Measurements from ENCODE around the gene ZNF98. TPM values are rescaled to one million over a fixed set of nuclear protein-coding genes. Genes with fewer than 3 reads are reported as not detected.

Gene ZNF98
- 1 to 10 TPM in 1 of 2 donors, under 1 TPM in 1; 0.24 to 1.6 TPM for total RNA-seq

DNA sequence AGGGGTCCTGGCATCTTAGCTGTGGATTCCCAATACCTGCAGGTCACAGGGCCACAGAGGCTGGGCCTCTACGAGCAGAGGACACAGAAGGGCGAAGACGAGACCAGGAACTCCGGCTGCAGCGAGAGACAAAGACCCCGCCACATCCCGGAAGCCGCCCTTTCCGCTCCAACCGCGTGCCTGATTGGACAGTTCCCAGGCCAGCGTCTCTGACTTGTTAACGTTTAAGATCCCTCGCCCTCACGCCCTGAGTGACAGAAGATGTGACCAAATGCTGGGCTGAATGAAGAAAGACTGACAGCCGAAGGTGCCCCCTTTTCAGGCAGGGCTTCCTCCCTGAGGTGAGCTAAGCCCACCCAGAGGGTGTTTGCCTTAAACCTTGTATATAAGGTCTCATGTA lies at the start of gene ZNF98:
TSS of gene ZNF98 (minus strand) at position 136 of the 400 bp plus-strand sequence. CDS start at position 14, 122 bp downstream.
- Histone ChIP-seq H3K27ac (no peak within 1 kb of the TSS), H3K27me3 (no peaks in the 10 kb centered on the region), H3K9me3 (peaks cover 0 to 4% of the 10 kb centered on the region in 2 donors), H3K4me1 (no peaks in the 10 kb centered on the region), H3K36me3 (no peaks in the 10 kb centered on the region), H3K4me3 (peak within 1 kb of the TSS; percentile 32 to 49)
- DNase-seq (ENCODE audit: low spot score), result peak; percentile 77
- TF ChIP-seq CTCF (IDR thresholded peaks at IDR 0.05), result no peak

DNA sequence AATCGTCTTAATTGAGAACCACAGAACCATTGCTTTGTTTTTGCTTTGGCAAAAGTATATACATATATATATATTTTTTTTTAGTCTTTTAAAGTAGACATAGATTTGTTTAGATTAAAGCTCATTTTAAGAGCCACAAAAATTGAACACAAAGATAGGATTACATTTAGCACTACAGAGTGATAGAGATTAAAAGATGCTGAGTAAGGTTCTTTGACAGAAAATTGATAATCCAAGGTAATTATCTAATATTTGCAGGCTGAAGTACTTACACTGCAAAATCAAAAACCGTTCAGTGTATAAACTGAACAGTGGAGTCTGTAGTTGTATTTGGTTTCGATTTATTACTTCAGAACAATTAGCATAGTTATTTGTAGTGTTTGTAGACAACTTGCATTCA lies 24.5 kb upstream of the ZNF98 start:
- peaks cover 5 to 47% of the 10 kb centered on the region in 2 donors for H3K9me3 ChIP-seq
- no peak overlapping the region for H3K27ac ChIP-seq
- DNase-seq (ENCODE audit: low spot score), result no peak
- H3K36me3 ChIP-seq, result no peaks in the 10 kb centered on the region
- no peaks in the 10 kb centered on the region for H3K4me1 ChIP-seq
- no peaks in the 10 kb centered on the region for H3K27me3 ChIP-seq
- H3K4me3 ChIP-seq, result no peak overlapping the region
- TF ChIP-seq CTCF (IDR thresholded peaks at IDR 0.05), result no peak

- Histone ChIP-seq H3K27me3 (no peaks in the 10 kb centered on the region), H3K27ac (no peak overlapping the region), H3K36me3 (no peaks in the 10 kb centered on the region), H3K4me1 (no peaks in the 10 kb centered on the region), H3K4me3 (no peak overlapping the region), H3K9me3 (peaks cover 0 to 55% of the 10 kb centered on the region in 2 donors)
- TF ChIP-seq CTCF (IDR thresholded peaks at IDR 0.05), result no peak
- no peak for DNase-seq (ENCODE audit: low spot score)
Observed at GRCh38 chr19:22438011-22438410, 15.9 kb upstream of the ZNF98 start.

GRCh38 chr19:22427960-22428913 lies 6.1 kb upstream of the ZNF98 start:
- H3K27me3 ChIP-seq, result no peaks in the 10 kb centered on the region
- no peaks in the 10 kb centered on the region for H3K4me1 ChIP-seq
- TF ChIP-seq CTCF (IDR thresholded peaks at IDR 0.05), result no peak
- no peaks in the 10 kb centered on the region for H3K36me3 ChIP-seq
- peaks cover 0 to 2% of the 10 kb centered on the region in 2 donors for H3K9me3 ChIP-seq
- no peak overlapping the region for H3K27ac ChIP-seq
- peak overlapping the region in 1 of 2 donors; percentile 25 for H3K4me3 ChIP-seq
- no peak for DNase-seq (ENCODE audit: low spot score)

GRCh38 chr19:22427547-22427946 lies 5.4 kb upstream of the ZNF98 start:
- Histone ChIP-seq H3K4me3 (peak overlapping the region in 1 of 2 donors; percentile 25), H3K9me3 (peaks cover 0 to 4% of the 10 kb centered on the region in 2 donors), H3K27me3 (no peaks in the 10 kb centered on the region), H3K36me3 (no peaks in the 10 kb centered on the region), H3K4me1 (no peaks in the 10 kb centered on the region), H3K27ac (no peak overlapping the region)
- no peak for DNase-seq (ENCODE audit: low spot score)
- TF ChIP-seq CTCF (IDR thresholded peaks at IDR 0.05), result no peak
